OCI-LY1 (cell line): Measurements from ENCODE around the gene EYA2.

ENCODE experiments used
- EZH2 ChIP-seq: fragments of 200-600 bp; sonication (generic), shearing (Covaris generic); IDR thresholded peaks from 2 replicates; pipeline ENCODE4 v1.8.0; 2017; ENCODE audit warnings: borderline replicate concordance, mixed run types, mild to moderate bottlenecking, antibody characterized with exemption, low read length, moderate library complexity, mixed read lengths
- TF ChIP-seq, protein P1 (sequence below): fragments of 200-600 bp; sonication (generic), shearing (Covaris generic); IDR thresholded peaks from 2 replicates; pipeline ENCODE4 v1.5.1; 2017; ENCODE audit warnings: mild to moderate bottlenecking, antibody characterized with exemption, low read length, moderate library complexity, mixed read lengths

DNA sequence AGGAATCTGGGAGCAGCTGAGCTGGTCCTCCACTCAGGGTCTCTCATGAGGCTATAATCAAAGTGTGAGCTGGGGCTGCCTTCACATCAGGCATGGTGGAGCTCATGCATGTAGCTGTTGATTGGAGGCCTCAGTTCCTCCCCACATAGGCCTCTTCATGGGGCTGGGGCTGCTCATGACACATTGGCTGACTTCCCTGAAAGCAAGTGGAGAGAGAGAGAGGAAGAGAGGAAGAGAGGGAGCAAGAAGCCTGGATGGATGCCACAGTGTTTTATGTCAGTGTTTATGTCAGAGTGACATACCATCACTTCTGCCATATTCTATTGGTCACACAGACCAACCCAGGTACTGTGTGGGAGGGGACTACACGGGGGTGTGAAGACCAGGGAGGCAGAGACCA, 43.8 kb downstream of the EYA2 start:
- TF ChIP-seq, protein P1, sequence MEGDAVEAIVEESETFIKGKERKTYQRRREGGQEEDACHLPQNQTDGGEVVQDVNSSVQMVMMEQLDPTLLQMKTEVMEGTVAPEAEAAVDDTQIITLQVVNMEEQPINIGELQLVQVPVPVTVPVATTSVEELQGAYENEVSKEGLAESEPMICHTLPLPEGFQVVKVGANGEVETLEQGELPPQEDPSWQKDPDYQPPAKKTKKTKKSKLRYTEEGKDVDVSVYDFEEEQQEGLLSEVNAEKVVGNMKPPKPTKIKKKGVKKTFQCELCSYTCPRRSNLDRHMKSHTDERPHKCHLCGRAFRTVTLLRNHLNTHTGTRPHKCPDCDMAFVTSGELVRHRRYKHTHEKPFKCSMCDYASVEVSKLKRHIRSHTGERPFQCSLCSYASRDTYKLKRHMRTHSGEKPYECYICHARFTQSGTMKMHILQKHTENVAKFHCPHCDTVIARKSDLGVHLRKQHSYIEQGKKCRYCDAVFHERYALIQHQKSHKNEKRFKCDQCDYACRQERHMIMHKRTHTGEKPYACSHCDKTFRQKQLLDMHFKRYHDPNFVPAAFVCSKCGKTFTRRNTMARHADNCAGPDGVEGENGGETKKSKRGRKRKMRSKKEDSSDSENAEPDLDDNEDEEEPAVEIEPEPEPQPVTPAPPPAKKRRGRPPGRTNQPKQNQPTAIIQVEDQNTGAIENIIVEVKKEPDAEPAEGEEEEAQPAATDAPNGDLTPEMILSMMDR = no peak
- TF ChIP-seq EZH2 = no peak
